ENCODE results near the gene SREBF2.

- TF ChIP-seq EZH2 (IDR thresholded peaks at IDR 0.05; ENCODE audit: insufficient read depth, poor library complexity, severe bottlenecking): no peak
- no peak for TF ChIP-seq EZH2phosphoT487 (IDR thresholded peaks at IDR 0.05; ENCODE audit: insufficient read depth, low read depth)
These were observed 119.8 kb downstream of the SREBF2 start for GRCh38 chr22:41952713-41953112.

Measured in GM23248 (cell line).